ENCODE measurements around the gene MVD. TPM values are rescaled to one million over a fixed set of nuclear protein-coding genes. Genes with fewer than 3 reads are reported as not detected.
A peak's percentile ranks its signal among the peaks of the same experiment; 100 is the strongest.

MVD gene
- total RNA-seq, 1 donor from 2014 or later, result 95.7 TPM

DNA sequence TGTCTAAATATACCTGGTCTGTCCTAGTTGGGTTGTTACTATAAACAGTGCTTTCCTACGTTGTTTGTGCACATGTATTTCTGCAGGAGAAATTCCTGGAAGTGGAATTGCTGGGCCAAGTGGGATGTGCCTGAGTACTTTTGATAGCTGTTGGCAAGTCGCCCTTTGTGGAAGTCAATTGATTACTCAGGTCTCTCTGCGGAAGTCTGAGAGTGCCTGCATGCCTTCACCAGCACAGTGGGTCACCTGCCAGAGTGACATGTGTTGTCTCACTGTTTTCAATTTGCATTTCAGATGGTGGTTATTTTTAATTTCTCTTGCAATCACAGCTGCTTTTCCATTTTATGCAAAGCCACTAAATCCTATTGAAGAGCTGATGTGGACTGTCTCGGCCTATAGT, 2.3 kb upstream of the MVD start:
- H3K4me1 Mint-ChIP-seq, result peaks cover 19% of the 10 kb centered on the region
- no peak for DNase-seq
- H3K36me3 Mint-ChIP-seq (ENCODE audit: low read depth), result peaks cover 24% of the 10 kb centered on the region
- no peaks in the 10 kb centered on the region for H3K9me3 Mint-ChIP-seq
- no peak overlapping the region for H3K27ac Mint-ChIP-seq
- intact Hi-C loops (cut with micrococcal nuclease), result loop anchor here (10.0 kb wide), 1 partner anchor 210 kb away; the partner anchor contains the start of gene ZFPM1
- H3K27me3 Mint-ChIP-seq, result no peaks in the 10 kb centered on the region
- H3K4me3 Mint-ChIP-seq, result peak overlapping the region; percentile 49

DNA sequence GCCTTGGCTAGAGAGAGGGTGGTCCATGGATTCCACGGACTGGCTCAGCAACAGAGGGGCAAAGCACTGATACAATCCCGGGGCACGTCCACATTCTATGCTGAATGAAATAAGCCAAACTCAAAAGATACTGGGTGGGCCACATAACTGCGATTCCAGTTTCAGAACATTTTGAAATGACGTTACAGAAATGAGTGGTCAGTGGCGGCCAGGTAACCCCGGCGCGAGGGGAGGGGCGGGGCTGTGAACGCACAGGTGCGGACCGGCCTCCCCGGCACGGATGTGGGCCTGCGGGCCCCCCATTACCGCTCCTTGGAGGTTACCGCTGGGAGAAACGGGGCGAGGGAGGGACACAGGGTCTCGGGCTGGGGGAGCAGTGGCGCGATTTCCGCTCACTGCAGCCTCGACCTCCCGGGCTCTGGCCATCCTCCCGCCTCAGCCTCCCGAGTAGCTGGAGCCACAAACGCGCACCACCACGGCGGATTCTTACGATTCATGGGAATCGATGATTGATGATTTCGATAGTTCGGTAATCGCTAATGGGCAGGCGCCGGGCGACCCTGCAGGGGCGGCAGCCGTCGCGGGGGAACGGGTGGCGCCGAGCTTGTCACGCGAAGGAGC, 559 bp downstream of the MVD start:
- Mint-ChIP-seq H3K4me1 (peaks cover 23% of the 10 kb centered on the region), H3K4me3 (peak overlapping the region; percentile 97), H3K9me3 (no peaks in the 10 kb centered on the region), H3K27me3 (no peaks in the 10 kb centered on the region), H3K27ac (peak overlapping the region; percentile 86), H3K36me3 (ENCODE audit: low read depth) (peaks cover 24% of the 10 kb centered on the region)
- intact Hi-C loops (cut with micrococcal nuclease), result loop anchor here (2.0 to 10.0 kb wide), 2 partner anchors 38 to 208 kb away; partner anchors contain the start of gene ZFPM1
- peak; percentile 78 for DNase-seq

DNA sequence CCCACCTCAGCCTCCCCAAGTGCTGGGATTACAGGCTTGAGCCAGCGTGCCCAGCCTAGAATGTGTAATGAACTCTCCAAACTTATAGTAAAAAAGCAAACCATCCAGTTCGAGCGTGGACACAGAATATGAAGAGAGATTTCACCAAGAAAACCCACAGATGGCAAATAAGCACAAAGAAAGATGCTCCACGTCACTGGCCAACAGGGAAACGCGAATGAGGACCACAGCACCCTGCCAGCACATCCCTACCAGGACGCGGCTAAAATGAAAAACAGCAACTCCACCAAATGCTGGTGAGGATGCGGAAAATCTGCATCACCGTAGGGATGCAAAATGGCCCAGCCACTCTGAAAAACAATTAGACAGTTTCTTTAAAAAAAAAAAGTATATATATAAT, 1.4 kb downstream of the MVD start:
- no peak for DNase-seq
- H3K4me1 Mint-ChIP-seq, result peaks cover 23% of the 10 kb centered on the region
- no peak overlapping the region for H3K27ac Mint-ChIP-seq
- intact Hi-C loops (cut with micrococcal nuclease), result loop anchor here (10.0 kb wide), 1 partner anchor 207 kb away; the partner anchor contains the start of gene ZFPM1
- no peaks in the 10 kb centered on the region for H3K9me3 Mint-ChIP-seq
- peaks cover 20% of the 10 kb centered on the region for H3K36me3 Mint-ChIP-seq (ENCODE audit: low read depth)
- H3K27me3 Mint-ChIP-seq, result no peaks in the 10 kb centered on the region
- H3K4me3 Mint-ChIP-seq, result peak overlapping the region; percentile 54

DNA sequence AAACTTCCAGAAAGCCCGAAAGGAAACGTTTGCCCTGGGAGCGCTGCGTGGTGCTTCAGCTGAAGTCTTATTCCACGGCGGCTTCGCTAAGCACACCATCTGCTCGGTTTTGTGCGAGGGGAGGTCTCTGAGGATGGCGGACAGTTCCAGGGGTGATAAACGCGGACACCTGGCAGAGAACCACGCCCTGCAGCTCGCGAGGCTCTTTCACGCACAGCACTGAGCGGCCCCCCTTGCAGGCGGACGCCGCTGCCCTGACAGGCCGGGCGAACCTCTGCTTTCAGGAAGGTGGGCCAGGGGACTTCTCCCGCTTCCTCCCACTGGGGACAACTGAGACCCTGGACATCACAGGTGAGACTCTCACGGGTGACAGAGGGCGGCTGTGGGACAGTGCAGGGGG, 3.7 kb downstream of the MVD start:
- no peaks in the 10 kb centered on the region for H3K27me3 Mint-ChIP-seq
- intact Hi-C loops (cut with micrococcal nuclease), result no loop called here

DNA sequence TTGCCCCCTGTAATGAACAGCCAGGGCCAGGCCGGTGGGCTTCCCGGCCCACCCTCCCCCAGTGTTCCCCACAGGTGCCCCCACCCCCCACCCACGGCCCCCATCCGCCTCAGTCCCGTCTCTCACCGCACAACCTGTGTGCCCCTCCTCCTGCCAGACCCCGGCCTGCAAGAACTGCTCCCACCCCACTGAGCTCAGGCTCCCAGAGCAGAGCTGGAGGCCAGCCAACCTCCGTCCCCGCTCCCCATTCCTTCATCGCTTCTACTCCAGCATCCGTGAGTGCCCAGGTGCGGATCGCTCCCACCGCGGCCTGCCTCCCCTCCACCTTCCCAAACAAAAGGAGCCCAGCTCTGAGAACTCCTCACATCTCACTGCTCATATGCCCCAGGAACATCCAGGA, 4.2 kb downstream of the MVD start:
- intact Hi-C loops (cut with micrococcal nuclease), result no loop called here
- no peak overlapping the region for H3K4me3 Mint-ChIP-seq
- no peak overlapping the region for H3K27ac Mint-ChIP-seq
- H3K4me1 Mint-ChIP-seq, result peaks cover 17% of the 10 kb centered on the region
- H3K36me3 Mint-ChIP-seq (ENCODE audit: low read depth), result peaks cover 22% of the 10 kb centered on the region
- no peak for DNase-seq
- no peaks in the 10 kb centered on the region for H3K27me3 Mint-ChIP-seq
- no peaks in the 10 kb centered on the region for H3K9me3 Mint-ChIP-seq

More for the DNA sequence above, 3.7 kb downstream of the MVD start:
- Mint-ChIP-seq H3K9me3 (no peaks in the 10 kb centered on the region), H3K4me3 (no peak overlapping the region), H3K4me1 (peaks cover 19% of the 10 kb centered on the region), H3K36me3 (ENCODE audit: low read depth) (peaks cover 22% of the 10 kb centered on the region), H3K27ac (no peak overlapping the region)
- no peak for DNase-seq

DNA sequence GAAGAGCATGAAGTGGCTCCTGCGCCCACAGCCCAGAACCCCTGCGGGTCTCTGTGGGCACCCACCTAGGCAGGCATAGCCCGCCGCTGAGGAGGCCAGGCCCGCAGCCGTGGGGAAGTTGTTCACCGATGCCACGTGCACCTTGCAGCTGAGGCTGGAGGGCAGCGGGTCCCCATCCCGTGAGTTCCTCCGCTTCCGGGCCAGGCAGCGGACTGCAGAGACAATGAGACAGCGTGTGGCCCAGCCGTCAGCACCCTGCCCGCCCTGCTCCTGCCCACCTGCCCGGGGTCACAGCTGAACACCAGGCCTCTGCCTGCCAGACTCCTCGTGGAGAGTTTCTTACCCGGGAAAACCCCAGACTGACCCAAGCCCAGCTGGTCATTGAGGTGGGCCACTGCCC, 5.5 kb downstream of the MVD start:
- H3K36me3 Mint-ChIP-seq (ENCODE audit: low read depth), result peaks cover 22% of the 10 kb centered on the region
- peaks cover 15% of the 10 kb centered on the region for H3K4me1 Mint-ChIP-seq
- no peak overlapping the region for H3K4me3 Mint-ChIP-seq
- intact Hi-C loops (cut with micrococcal nuclease), result no loop called here
- no peak overlapping the region for H3K27ac Mint-ChIP-seq
- DNase-seq, result no peak
- H3K9me3 Mint-ChIP-seq, result no peaks in the 10 kb centered on the region
- no peaks in the 10 kb centered on the region for H3K27me3 Mint-ChIP-seq

DNA sequence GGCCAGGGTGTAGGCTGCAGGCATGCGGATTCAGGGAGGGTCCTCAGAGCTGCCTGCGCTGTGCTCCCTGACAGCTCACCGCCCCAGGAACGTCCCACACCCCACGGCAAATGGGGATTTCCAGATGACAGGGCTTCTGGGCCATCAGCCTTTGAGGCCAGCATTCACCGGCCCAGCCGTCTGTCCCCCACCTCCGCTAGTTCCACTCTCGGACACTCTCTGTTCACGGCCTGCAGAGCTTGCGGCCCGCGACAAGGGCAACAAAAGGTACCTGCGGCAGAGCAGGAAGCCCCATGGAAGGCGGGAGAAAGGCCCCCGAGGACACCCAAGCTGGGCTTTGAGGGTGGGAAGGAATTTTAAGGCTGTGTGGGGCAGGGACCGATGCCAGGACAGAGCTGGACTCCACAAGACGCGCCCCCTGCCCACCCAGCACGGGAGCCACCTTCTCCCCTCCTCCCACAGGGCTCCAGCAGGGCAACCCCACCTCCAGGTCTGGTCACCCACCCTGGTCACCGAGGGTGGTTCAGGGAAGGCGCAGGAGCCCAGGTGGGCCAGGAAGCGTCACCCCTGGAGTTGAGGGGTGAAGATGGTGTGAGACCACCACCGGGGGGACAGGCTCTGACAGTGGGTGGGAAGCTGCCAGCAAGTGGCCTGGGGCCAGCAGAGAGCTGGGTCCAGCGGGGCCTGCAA, 6.5 kb downstream of the MVD start:
- peaks cover 20% of the 10 kb centered on the region for H3K36me3 Mint-ChIP-seq (ENCODE audit: low read depth)
- peaks cover 16% of the 10 kb centered on the region for H3K4me1 Mint-ChIP-seq
- H3K27ac Mint-ChIP-seq, result no peak overlapping the region
- H3K4me3 Mint-ChIP-seq, result no peak overlapping the region
- H3K27me3 Mint-ChIP-seq, result no peaks in the 10 kb centered on the region
- intact Hi-C loops (cut with micrococcal nuclease), result no loop called here
- no peaks in the 10 kb centered on the region for H3K9me3 Mint-ChIP-seq
- DNase-seq, result no peak

DNA sequence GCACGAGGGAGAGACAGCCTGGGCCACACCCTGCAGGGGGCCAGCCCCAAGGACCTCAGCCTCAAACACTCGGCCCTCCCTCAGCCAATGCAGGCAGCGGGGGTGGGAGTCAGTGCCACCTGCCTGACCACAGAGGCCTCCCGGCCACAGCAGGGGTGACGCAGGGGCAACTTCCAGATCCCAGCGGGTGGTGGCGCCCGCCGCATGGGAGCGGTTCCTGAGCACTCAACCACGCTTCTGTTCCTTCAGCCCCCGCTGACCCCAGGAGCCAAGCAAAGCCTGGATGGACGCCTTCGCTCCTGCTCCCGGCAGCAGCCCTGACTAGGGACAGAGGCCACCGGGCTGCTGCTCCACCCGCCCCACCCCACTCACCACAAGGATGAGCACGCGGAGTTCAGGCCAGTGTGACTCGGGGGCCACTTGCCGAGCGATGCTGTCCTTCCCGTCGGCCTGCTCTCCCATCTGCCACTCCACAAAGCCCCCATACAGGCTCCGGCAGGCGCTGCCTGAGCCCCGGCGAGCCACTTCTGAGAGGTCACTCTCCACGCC, 7.1 kb downstream of the MVD start:
- DNase-seq, result no peak
- Mint-ChIP-seq H3K4me3 (no peak overlapping the region), H3K27me3 (no peaks in the 10 kb centered on the region), H3K9me3 (no peaks in the 10 kb centered on the region), H3K36me3 (ENCODE audit: low read depth) (peaks cover 20% of the 10 kb centered on the region), H3K27ac (no peak overlapping the region), H3K4me1 (peaks cover 15% of the 10 kb centered on the region)
- intact Hi-C loops (cut with micrococcal nuclease), result no loop called here

DNA sequence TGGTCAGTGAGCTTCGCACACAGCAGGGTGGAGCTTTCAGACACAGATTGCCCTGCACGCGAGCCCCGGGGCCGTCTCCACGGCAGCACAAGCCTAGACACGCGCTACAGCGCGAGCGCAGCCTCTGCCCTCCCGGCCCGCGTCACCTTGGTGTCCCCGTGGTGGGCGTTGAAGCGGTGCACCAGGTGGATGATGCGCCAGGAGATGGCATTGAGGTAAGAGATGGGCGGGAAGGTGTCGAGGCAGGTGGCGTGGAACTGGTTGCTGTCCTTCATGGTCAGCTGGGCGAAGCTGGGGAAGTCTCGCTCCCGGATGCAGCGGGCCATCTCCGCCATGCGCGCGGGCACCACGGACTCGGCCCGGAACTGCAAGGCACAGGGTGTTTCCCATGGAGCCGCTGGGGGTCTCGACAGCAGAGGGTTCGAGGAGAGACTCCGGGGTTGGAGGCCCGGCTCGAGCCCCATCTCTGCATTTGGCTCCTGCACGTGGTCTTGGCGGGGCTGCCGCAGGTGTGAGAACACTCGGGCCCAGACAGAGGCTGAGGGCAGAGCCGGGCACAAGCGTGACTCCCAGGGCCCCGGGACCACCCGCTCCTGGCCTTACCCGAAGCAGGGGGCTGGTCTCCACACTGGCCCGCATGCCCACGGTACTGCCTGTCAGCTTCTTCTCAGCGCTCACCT, 7.7 kb downstream of the MVD start:
- no peaks in the 10 kb centered on the region for H3K9me3 Mint-ChIP-seq
- no peak overlapping the region for H3K27ac Mint-ChIP-seq
- intact Hi-C loops (cut with micrococcal nuclease), result no loop called here

DNA sequence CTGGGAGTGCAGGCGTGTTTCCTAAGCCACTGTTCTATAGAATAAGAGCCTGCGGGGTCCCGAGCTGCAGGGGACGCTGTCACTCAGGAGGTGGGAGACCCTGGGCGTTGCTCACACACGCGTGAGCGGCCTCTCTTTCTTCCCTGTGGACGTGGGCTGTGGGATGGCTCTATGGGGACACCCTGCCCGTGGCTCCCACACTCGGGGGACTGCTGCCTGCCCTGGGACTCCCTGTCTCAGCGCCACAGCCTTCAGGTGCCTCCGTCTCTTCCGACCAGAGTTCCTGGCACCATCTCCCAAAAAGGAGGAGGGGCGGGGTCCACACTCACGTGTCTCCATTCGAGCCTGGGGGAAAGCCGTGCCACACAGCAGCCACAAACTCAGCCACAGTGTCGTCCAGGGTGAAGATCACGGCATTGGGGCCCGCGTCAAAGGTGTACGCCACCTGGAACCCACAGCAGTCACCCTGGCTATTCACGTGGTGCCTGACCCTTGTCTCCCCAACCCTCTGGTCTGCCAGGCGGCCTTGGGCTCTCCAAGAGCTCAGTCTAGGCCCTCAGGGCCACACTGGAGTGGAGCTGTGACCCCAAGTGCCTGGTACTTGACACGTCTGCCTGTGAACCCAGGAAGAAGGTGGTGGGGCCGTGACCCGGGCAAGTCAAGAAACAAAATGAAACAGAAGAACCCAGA, 8.4 kb downstream of the MVD start:
- peaks cover 17% of the 10 kb centered on the region for H3K36me3 Mint-ChIP-seq (ENCODE audit: low read depth)
- H3K4me1 Mint-ChIP-seq, result peaks cover 12% of the 10 kb centered on the region
- no peak for DNase-seq
- H3K4me3 Mint-ChIP-seq, result no peak overlapping the region
- no peaks in the 10 kb centered on the region for H3K9me3 Mint-ChIP-seq
- intact Hi-C loops (cut with micrococcal nuclease), result loop anchor here (5.0 kb wide), 1 partner anchor 128 kb away; no protein-coding TSS in a partner anchor
- no peaks in the 10 kb centered on the region for H3K27me3 Mint-ChIP-seq
- H3K27ac Mint-ChIP-seq, result no peak overlapping the region

More for the DNA sequence above, 7.7 kb downstream of the MVD start:
- Mint-ChIP-seq H3K4me3 (no peak overlapping the region), H3K4me1 (peaks cover 14% of the 10 kb centered on the region), H3K36me3 (ENCODE audit: low read depth) (peaks cover 20% of the 10 kb centered on the region), H3K27me3 (no peaks in the 10 kb centered on the region)
- DNase-seq, result no peak

DNA sequence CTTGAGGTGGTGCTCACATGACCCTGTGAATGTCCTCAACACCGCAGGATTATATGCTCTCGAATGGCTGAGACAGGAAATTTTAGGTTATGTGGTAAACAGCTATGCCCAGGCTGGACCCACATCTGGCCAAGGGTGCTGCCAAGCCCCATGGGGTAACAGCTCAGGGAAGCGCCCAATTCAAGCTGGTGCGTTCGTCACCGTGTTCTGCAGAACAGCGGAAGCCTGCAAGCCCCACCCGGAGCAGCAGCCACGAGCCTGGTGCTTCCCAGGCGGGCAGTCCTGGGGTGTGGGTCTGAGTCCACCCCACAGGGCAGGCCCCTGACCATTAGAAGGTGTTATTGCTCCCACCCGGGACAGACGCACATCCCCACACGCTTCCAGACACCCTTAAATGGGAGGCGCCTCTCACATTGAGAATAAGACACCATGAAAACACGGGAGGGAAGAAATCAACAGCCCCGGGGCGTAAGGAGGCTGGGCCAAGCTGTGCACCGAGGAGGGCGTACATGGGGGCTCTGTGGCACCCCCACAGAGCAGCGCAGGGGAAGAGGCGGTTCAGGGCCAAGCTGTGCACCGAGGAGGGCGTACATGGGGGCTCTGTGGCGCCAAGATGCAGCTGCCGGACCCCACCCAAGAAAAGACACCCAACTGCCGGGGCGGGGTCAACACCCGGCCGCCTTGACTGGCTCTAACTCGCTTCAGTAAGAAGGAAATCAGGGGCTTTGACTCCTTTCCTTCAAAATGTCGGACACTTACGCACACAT, 9.1 kb downstream of the MVD start:
- DNase-seq, result no peak
- H3K27ac Mint-ChIP-seq, result peak overlapping the region; percentile 22
- H3K27me3 Mint-ChIP-seq, result no peaks in the 10 kb centered on the region
- H3K36me3 Mint-ChIP-seq (ENCODE audit: low read depth), result peaks cover 20% of the 10 kb centered on the region
- H3K4me3 Mint-ChIP-seq, result no peak overlapping the region
- intact Hi-C loops (cut with micrococcal nuclease), result loop anchor here (5.0 kb wide), 1 partner anchor 129 kb away; no protein-coding TSS in a partner anchor
- H3K4me1 Mint-ChIP-seq, result peaks cover 16% of the 10 kb centered on the region
- no peaks in the 10 kb centered on the region for H3K9me3 Mint-ChIP-seq

DNA sequence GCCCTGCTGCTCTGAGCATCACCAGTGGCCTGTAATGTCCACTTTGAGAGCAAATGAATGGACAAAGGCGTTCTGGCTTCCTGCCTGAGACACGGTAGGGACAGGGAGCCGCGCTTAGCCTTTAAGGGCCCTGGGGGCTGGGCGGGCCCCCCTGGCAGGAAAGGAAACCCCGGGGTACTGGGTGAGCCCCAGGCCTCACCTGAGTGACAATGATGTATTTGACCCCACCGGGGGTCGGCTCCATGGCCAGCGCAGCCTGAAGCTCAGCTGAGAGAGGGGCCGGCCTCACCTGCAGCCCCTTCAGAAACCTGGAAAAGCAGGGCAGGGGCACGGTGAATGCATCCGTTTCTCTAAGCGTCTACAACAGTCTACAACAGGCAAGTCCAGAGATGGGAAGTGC, 9.8 kb downstream of the MVD start:
- H3K27me3 Mint-ChIP-seq, result no peaks in the 10 kb centered on the region
- intact Hi-C loops (cut with micrococcal nuclease), result loop anchor here (5.0 kb wide), 1 partner anchor 129 kb away; no protein-coding TSS in a partner anchor
- H3K4me1 Mint-ChIP-seq, result peaks cover 15% of the 10 kb centered on the region
- H3K4me3 Mint-ChIP-seq, result no peak overlapping the region
- no peaks in the 10 kb centered on the region for H3K9me3 Mint-ChIP-seq
- H3K36me3 Mint-ChIP-seq (ENCODE audit: low read depth), result peaks cover 19% of the 10 kb centered on the region
- no peak overlapping the region for H3K27ac Mint-ChIP-seq
- no peak for DNase-seq

DNA sequence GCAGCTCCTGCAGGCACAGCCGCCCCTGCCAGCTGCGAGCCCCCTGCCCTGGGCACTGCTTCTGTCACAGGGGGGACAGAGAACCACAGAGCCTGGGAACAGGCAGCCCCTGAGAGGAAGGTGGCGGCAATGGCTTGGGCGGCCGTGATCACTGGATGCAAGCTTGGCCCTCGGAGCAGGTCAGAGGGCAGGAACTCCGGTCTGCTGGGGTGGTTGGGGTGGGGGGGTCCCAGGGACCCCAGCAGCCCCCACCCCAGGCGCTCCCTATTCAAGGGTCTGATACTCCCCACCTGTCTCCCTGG, 10.2 kb downstream of the MVD start:
- Mint-ChIP-seq H3K36me3 (ENCODE audit: low read depth) (peaks cover 19% of the 10 kb centered on the region), H3K4me1 (peaks cover 15% of the 10 kb centered on the region), H3K27ac (no peak overlapping the region), H3K4me3 (no peak overlapping the region), H3K9me3 (no peaks in the 10 kb centered on the region), H3K27me3 (no peaks in the 10 kb centered on the region)
- no peak for DNase-seq
- intact Hi-C loops (cut with micrococcal nuclease), result loop anchor here (5.0 kb wide), 1 partner anchor 130 kb away; no protein-coding TSS in a partner anchor
